ENCODE results near the gene CLBA1.

The CLBA1 gene

DNA sequence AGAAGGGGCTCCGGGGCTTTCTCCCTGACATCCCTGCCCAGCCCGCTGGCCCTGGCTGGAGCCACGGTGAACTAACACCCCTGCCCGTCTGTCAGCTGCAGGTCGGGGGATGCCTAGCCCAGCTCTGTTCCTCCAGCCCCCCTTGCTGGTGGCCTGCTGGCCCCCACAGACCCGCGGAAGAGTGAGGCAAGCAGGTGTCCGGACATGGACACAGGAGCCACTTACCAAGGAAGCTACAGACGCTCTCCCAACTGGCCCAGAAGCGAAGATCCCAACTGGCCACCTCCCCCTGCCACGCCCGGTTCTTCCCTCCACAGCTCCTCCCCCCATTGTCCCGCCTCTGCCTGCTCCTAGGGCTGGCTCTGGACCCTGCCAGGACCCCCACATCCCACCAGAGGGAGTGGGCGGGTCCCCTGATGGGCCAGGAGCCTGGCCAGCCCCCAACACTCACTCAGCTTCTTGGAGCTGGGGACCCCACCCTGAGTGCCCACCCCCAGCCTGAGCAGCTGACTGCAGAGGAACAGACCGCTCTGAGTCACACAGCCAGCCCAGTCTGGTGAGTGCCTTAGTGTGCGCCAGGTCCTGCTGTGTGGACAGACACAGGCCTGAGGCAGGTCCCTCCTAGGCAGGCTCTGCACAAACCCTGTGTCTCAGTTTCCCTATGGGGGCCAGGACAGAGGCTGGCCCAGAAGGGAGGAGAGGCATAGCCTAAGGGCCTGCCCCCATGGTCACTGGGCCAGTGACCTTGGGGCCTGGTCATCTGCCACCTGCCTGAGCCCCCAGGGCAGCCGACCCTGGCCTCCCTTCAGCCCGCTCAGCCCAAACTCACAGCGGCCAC lies 15.1 kb upstream of the CLBA1 start:
- H3K4me1 ChIP-seq (ENCODE audit: control insufficient read depth in 1 of 2, insufficient read depth in 2 of 2, low read length in 2 of 2) = peaks cover 40 to 50% of the 10 kb centered on the region in 2 donors
- no peaks in the 10 kb centered on the region for H3K9me3 ChIP-seq (ENCODE audit: control insufficient read depth in 1 of 2, low read length in 2 of 2)
- H3K9ac ChIP-seq (ENCODE audit: low read depth in 1 of 2, low read length in 2 of 2) = no peak overlapping the region
- H3K4me3 ChIP-seq (ENCODE audit: low read depth in 1 of 2, low read length in 2 of 2) = no peak overlapping the region
- H3K27ac ChIP-seq (ENCODE audit: low read depth, low read length) = no peak overlapping the region
- peaks cover 30 to 36% of the 10 kb centered on the region in 2 donors for H3K27me3 ChIP-seq (ENCODE audit: control insufficient read depth in 1 of 2, insufficient read depth in 2 of 2, low read length in 2 of 2)
- H3K36me3 ChIP-seq (ENCODE audit: control insufficient read depth in 1 of 2, insufficient read depth in 2 of 2, low read length in 2 of 2) = no peaks in the 10 kb centered on the region

DNA sequence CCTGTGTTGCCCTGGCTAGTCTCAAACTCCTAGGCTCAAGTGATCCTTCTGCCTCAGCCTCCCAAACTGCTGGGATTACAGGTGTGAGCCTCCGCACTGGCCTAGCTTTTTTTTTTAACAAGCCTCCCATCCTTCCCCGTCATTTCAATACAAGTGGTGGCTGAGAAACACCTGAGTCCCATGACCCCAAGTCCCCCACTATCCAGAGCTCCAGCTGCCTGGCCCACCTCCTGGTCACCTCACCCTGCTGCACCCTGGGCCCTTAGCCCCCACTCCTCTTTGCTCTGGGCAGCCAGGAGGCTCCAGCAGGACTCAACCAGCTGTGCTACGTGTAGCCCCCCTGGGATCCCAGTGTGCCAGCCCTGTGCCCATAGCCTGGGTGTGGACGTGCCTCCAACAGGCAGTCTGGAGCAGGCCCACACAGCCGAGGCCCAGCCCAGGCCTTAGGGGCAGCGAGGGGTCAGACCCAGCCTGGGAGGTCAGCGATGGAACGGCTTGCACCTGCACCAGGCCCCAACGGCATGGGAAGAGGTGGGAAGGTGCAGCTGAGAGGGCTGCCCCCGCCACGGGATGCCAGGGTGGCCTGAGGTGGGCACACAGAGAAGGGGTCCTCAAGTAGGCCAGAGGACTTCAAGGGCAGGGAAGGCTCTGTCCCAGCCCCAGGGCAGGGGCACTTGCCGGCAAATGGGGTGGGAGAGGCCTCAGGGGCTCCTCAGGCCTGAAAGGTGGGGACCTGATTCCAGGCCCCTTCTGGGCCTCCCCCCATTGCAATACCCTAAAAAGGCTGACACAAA lies 13.9 kb upstream of the CLBA1 start:
- peaks cover 50 to 62% of the 10 kb centered on the region in 2 donors for H3K4me1 ChIP-seq (ENCODE audit: control insufficient read depth in 1 of 2, insufficient read depth in 2 of 2, low read length in 2 of 2)
- H3K27me3 ChIP-seq (ENCODE audit: control insufficient read depth in 1 of 2, insufficient read depth in 2 of 2, low read length in 2 of 2) = peaks cover 35 to 36% of the 10 kb centered on the region in 2 donors
- H3K9me3 ChIP-seq (ENCODE audit: control insufficient read depth in 1 of 2, low read length in 2 of 2) = no peaks in the 10 kb centered on the region
- no peak overlapping the region for H3K27ac ChIP-seq (ENCODE audit: low read depth, low read length)
- H3K4me3 ChIP-seq (ENCODE audit: low read depth in 1 of 2, low read length in 2 of 2) = peak overlapping the region in 1 of 2 donors; percentile 25
- H3K36me3 ChIP-seq (ENCODE audit: control insufficient read depth in 1 of 2, insufficient read depth in 2 of 2, low read length in 2 of 2) = no peaks in the 10 kb centered on the region
- H3K9ac ChIP-seq (ENCODE audit: low read depth in 1 of 2, low read length in 2 of 2) = no peak overlapping the region

DNA sequence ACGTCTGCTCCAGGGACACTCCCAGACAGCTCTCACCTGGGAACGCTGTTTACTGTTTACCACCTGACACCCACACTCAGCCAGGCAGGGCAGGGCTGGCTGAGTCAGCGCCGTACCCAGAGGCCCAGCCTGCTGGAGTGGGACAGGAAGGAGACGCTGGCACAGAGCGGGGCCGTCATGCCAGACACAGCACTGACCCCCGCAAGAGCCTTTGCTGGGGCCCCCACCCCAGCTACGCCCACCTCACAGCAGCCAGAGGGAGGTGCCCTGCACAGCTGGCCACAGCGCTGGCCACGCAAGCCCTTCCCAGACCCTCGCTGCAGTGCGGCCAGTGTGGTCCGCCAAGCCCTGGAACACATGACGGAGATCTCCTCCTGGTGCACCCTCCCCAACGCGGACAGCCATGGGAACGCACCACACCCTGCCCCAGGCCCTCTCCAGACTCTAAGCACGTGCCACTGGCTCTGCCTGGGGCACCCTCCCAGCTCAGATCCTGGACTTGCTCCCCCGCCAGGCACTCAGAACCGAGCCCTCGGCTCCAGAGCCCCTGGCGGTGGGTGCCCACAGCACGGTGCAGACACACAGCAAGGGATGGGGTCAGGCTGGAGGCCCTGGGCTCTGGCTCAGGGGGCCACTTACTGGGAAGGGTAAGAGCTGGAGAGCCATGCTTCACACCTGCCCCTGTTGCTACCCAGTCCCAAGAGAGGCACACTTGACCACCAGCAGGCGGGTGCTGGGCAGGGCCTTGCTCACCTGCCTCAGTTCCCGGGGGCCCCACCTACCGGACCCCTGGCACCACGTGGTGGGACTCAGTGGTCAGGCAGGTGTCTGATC lies 13.1 kb upstream of the CLBA1 start:
- Histone ChIP-seq H3K4me1 (ENCODE audit: control insufficient read depth in 1 of 2, insufficient read depth in 2 of 2, low read length in 2 of 2) (peaks cover 46 to 62% of the 10 kb centered on the region in 2 donors), H3K9me3 (ENCODE audit: control insufficient read depth in 1 of 2, low read length in 2 of 2) (no peaks in the 10 kb centered on the region), H3K4me3 (ENCODE audit: low read depth in 1 of 2, low read length in 2 of 2) (peak overlapping the region; percentile 21 to 25), H3K9ac (ENCODE audit: low read depth in 1 of 2, low read length in 2 of 2) (peak overlapping the region in 1 of 2 donors; percentile 49), H3K27ac (ENCODE audit: low read depth, low read length) (peak overlapping the region; percentile 66), H3K36me3 (ENCODE audit: control insufficient read depth in 1 of 2, insufficient read depth in 2 of 2, low read length in 2 of 2) (no peaks in the 10 kb centered on the region), H3K27me3 (ENCODE audit: control insufficient read depth in 1 of 2, insufficient read depth in 2 of 2, low read length in 2 of 2) (peaks cover 37% of the 10 kb centered on the region in 2 donors)

DNA sequence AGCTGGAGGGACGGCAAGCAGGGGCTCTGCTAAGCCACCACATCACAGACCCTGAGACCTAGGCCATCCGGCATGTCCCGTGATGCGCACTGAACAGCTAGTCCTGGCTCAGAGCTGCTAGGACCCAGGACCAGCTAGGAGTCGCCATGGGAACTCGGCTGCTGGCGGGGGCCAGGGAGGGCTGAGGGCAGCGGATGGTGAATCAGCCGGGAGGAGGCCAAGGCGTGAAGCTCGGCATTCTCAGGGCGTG lies 12.5 kb upstream of the CLBA1 start:
- peak overlapping the region in 1 of 2 donors; percentile 49 for H3K9ac ChIP-seq (ENCODE audit: low read depth in 1 of 2, low read length in 2 of 2)
- no peak overlapping the region for H3K4me3 ChIP-seq (ENCODE audit: low read depth in 1 of 2, low read length in 2 of 2)
- H3K36me3 ChIP-seq (ENCODE audit: control insufficient read depth in 1 of 2, insufficient read depth in 2 of 2, low read length in 2 of 2) = no peaks in the 10 kb centered on the region
- peaks cover 45 to 61% of the 10 kb centered on the region in 2 donors for H3K4me1 ChIP-seq (ENCODE audit: control insufficient read depth in 1 of 2, insufficient read depth in 2 of 2, low read length in 2 of 2)
- H3K27me3 ChIP-seq (ENCODE audit: control insufficient read depth in 1 of 2, insufficient read depth in 2 of 2, low read length in 2 of 2) = peaks cover 35 to 37% of the 10 kb centered on the region in 2 donors
- H3K27ac ChIP-seq (ENCODE audit: low read depth, low read length) = peak overlapping the region; percentile 39
- no peaks in the 10 kb centered on the region for H3K9me3 ChIP-seq (ENCODE audit: control insufficient read depth in 1 of 2, low read length in 2 of 2)

DNA sequence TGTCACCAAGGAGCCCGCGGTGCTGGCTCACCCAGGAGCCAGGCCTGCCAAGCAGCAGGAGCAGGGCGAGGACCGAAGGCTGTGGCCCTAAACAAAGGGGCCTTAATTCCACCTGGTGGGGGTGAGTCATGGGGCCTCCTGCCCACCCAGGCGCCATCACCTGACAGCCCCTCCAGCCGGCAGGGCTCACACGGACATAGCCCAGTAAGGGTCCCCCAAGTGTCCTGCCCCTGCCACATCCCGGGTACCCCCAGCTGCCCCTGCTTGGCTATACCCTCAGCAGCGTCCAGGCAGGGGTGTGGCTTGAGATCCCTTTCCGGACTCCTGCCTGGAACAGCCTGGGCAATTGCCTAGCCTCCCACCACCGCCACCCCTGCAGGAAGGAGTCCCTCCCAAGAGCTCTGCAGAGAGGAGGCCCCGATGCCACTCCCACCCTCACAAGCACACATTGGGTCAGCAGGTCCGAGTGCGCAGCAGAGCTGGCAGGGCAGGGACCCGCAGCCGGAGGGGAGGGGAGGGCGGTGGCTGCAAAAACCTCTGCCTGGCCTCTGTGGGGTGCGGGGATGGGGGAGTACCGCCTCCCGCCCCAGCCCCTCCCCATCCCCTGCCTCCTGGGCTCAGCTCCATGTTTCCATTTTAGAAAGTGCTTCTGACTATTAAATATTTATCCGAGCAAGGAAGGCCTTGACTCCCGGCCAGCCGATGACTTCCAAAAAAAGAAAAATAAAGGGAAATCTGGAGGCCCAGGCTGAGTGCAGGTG lies 12.0 kb upstream of the CLBA1 start:
- Histone ChIP-seq H3K27me3 (ENCODE audit: control insufficient read depth in 1 of 2, insufficient read depth in 2 of 2, low read length in 2 of 2) (peaks cover 30 to 36% of the 10 kb centered on the region in 2 donors), H3K27ac (ENCODE audit: low read depth, low read length) (peak overlapping the region; percentile 3), H3K36me3 (ENCODE audit: control insufficient read depth in 1 of 2, insufficient read depth in 2 of 2, low read length in 2 of 2) (no peaks in the 10 kb centered on the region), H3K9ac (ENCODE audit: low read depth in 1 of 2, low read length in 2 of 2) (no peak overlapping the region), H3K4me1 (ENCODE audit: control insufficient read depth in 1 of 2, insufficient read depth in 2 of 2, low read length in 2 of 2) (peaks cover 41 to 56% of the 10 kb centered on the region in 2 donors), H3K9me3 (ENCODE audit: control insufficient read depth in 1 of 2, low read length in 2 of 2) (no peaks in the 10 kb centered on the region), H3K4me3 (ENCODE audit: low read depth in 1 of 2, low read length in 2 of 2) (no peak overlapping the region)

DNA sequence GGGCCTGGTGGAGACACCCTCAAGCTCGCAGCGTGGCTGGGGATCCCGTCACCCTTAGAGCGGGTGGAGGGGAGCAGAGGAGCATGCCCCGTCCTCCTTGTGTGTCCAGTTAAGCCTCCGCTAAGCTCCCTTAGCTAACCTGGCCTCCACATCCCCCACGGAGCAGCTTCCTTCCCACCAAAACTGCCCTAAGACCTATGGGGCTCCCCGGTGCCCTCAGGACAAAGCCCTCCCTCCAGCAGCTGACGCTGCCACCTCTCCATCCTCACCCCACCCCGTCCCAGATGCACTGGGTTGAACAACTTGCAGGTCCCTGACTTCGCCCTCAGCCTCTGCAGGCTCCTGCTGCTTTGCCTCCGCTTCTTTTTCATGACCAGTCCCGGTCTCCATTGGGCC lies 11.4 kb upstream of the CLBA1 start:
- peak overlapping the region; percentile 3 for H3K27ac ChIP-seq (ENCODE audit: low read depth, low read length)
- peaks cover 39 to 54% of the 10 kb centered on the region in 2 donors for H3K4me1 ChIP-seq (ENCODE audit: control insufficient read depth in 1 of 2, insufficient read depth in 2 of 2, low read length in 2 of 2)
- H3K27me3 ChIP-seq (ENCODE audit: control insufficient read depth in 1 of 2, insufficient read depth in 2 of 2, low read length in 2 of 2) = peaks cover 25 to 36% of the 10 kb centered on the region in 2 donors
- no peaks in the 10 kb centered on the region for H3K36me3 ChIP-seq (ENCODE audit: control insufficient read depth in 1 of 2, insufficient read depth in 2 of 2, low read length in 2 of 2)
- no peaks in the 10 kb centered on the region for H3K9me3 ChIP-seq (ENCODE audit: control insufficient read depth in 1 of 2, low read length in 2 of 2)
- no peak overlapping the region for H3K4me3 ChIP-seq (ENCODE audit: low read depth in 1 of 2, low read length in 2 of 2)
- H3K9ac ChIP-seq (ENCODE audit: low read depth in 1 of 2, low read length in 2 of 2) = no peak overlapping the region

DNA sequence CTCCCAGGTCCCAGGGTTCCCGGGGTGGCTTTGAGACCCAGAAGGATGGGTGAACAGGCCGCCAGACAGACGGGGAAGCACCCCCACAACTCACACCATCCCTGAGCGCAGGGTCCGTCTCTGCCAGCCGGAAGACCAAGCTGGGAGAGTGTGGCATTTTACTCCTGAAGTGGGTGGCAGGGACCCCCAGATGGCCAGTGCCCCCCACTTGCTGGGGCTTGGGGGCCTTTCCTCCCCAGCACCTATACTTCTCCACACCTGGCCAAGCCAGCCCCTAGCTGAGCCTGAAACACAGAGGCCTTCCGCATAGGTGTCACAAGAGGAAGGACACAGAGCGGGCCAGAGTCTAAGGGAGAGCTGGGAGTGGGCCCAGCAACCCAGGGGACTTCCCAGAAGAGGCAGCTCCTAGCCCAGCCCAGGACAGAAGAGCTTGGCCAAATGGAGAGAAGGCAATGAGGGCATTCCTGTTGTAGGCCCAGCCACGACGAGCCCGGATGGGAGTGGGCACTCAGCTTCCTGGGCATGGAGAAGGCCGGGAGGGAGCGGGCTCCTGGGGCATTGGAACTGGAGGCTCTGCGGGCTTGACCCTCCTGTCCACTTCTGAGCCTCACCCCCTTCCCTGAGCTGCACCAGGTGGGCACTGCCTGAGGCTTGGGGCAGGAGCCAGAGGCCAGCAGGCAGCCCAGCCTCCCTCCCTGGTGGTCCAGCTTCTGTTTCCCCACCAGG lies 10.8 kb upstream of the CLBA1 start:
- no peaks in the 10 kb centered on the region for H3K36me3 ChIP-seq (ENCODE audit: control insufficient read depth in 1 of 2, insufficient read depth in 2 of 2, low read length in 2 of 2)
- H3K27ac ChIP-seq (ENCODE audit: low read depth, low read length) = no peak overlapping the region
- H3K4me1 ChIP-seq (ENCODE audit: control insufficient read depth in 1 of 2, insufficient read depth in 2 of 2, low read length in 2 of 2) = peaks cover 39 to 54% of the 10 kb centered on the region in 2 donors
- H3K4me3 ChIP-seq (ENCODE audit: low read depth in 1 of 2, low read length in 2 of 2) = no peak overlapping the region
- no peak overlapping the region for H3K9ac ChIP-seq (ENCODE audit: low read depth in 1 of 2, low read length in 2 of 2)
- H3K27me3 ChIP-seq (ENCODE audit: control insufficient read depth in 1 of 2, insufficient read depth in 2 of 2, low read length in 2 of 2) = peaks cover 22 to 34% of the 10 kb centered on the region in 2 donors
- no peaks in the 10 kb centered on the region for H3K9me3 ChIP-seq (ENCODE audit: control insufficient read depth in 1 of 2, low read length in 2 of 2)

DNA sequence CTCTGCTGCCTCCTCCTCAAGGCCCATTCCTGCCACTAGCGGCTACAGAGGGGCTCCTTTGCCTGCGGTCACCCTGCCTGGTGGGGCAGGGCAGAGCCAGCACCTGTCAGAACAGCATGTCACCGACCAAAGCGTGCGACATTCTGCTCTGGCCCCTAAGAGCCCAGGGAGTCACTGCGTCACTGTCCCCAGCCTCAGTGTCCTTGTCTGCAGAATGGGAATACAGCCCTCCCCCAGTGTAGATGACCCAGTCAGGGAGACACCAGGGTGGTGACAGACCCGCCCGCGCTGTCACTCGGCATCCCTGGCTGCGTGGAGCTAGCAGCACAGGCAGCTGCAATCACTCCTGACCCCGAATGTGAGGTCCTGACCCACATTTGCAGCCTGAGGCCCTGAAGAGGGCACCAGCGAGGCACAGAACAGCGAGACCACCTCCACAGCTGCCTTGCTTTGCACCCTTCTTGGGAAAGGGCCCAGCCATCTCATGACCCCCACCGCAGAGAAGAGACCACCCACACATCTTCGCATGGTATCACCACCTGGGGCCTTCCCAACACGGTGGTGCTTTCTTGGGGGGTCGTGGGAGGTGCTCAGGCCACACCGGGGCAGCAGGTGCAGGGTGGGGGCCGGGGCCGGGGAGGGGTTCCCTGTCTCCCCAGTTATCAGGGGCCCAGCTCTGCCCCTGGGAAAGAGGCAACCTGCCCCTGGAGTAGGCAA lies 9.9 kb upstream of the CLBA1 start:
- Histone ChIP-seq H3K9ac (ENCODE audit: low read depth in 1 of 2, low read length in 2 of 2) (no peak overlapping the region), H3K4me3 (ENCODE audit: low read depth in 1 of 2, low read length in 2 of 2) (no peak overlapping the region), H3K27ac (ENCODE audit: low read depth, low read length) (no peak overlapping the region), H3K9me3 (ENCODE audit: control insufficient read depth in 1 of 2, low read length in 2 of 2) (no peaks in the 10 kb centered on the region), H3K36me3 (ENCODE audit: control insufficient read depth in 1 of 2, insufficient read depth in 2 of 2, low read length in 2 of 2) (no peaks in the 10 kb centered on the region), H3K4me1 (ENCODE audit: control insufficient read depth in 1 of 2, insufficient read depth in 2 of 2, low read length in 2 of 2) (peaks cover 39 to 54% of the 10 kb centered on the region in 2 donors), H3K27me3 (ENCODE audit: control insufficient read depth in 1 of 2, insufficient read depth in 2 of 2, low read length in 2 of 2) (peaks cover 24 to 34% of the 10 kb centered on the region in 2 donors)

Data from duodenal mucosa (tissue), 2 donors.